ENCODE measurements around the gene C2CD4C.
"Not testable (repeated sequence)": the region's sequence is repeated elsewhere in the genome, so short reads cannot be mapped to it uniquely, and the experiment has no call there.

Gene C2CD4C, protein sequence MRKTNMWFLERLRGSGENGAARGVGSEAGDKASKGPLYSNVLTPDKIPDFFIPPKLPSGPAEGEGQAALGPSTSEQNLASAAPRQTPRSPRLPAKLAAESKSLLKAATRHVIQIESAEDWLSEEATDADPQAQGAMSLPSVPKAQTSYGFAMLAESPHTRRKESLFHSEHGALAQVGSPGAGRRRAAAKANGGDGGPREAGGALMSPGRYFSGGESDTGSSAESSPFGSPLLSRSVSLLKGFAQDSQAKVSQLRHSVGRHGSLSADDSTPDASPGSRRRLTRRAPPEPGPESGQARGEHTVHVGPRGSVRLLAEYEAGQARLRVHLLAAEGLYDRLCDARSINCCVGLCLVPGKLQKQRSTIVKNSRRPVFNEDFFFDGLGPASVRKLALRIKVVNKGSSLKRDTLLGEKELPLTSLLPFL

DNA sequence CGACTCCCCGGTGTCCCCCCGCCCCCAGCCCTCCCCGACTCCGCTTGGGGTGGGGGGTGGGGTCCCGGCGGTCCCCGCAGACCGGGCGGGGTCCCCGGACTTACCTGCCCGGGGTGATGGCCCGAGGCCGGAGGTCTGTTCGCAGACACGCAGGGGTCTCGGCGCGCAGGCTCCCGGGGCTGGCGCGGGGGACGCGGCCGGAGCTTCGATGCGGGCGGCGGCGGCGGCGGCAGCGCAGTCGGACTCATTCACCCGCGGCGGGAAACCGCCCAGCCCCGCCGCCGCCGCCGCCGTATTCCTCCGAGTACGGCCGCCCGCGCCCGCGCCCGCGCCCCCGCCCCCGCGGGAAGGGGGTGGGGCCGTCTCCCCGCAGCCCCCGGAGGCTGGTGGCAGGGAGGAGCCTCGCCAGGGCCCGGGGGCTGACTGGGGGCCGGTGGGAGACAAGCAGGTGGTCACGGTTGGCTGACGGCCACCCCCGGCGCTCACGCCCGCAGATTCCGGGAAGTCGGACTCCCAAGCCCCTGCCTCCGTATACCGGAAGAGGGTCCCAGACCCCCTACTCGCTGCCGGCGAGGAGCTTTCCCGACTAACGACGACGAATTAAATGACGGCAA lies at the start of gene C2CD4C:
C2CD4C (minus strand) TSS at position 246 of the 614 bp plus-strand sequence. CDS start 786 bp downstream, outside the sequence.
- Histone ChIP-seq H4K20me1 (peaks cover 0 to 33% (median 0%) of the 10 kb centered on the region in 11 experiments; a peak in 5 of 22 replicates), H3K9ac (peak within 1 kb of the TSS; percentile 25 to 66 (median 61); a peak in 19 of 22 replicates), H3K4me1 (peaks cover 10 to 46% (median 36%) of the 10 kb centered on the region in 10 experiments; a peak in 18 of 20 replicates), H3K27ac (no peak within 1 kb of the TSS), H3K4me2 (peak within 1 kb of the TSS; percentile 91 to 100 (median 98)), H3K36me3 (no peaks in the 10 kb centered on the region), H3K9me3 (replicated peaks in 1 of 11) (no peaks in the 10 kb centered on the region), H3K4me3 (peak within 1 kb of the TSS; percentile 57 to 72 (median 63)), H3K27me3 (peaks cover 0 to 48% (median 17%) of the 10 kb centered on the region in 11 experiments; a peak in 15 of 22 replicates)
- TF ChIP-seq Cebpa-rat (IDR thresholded peaks at IDR 0.05): no peak

DNA sequence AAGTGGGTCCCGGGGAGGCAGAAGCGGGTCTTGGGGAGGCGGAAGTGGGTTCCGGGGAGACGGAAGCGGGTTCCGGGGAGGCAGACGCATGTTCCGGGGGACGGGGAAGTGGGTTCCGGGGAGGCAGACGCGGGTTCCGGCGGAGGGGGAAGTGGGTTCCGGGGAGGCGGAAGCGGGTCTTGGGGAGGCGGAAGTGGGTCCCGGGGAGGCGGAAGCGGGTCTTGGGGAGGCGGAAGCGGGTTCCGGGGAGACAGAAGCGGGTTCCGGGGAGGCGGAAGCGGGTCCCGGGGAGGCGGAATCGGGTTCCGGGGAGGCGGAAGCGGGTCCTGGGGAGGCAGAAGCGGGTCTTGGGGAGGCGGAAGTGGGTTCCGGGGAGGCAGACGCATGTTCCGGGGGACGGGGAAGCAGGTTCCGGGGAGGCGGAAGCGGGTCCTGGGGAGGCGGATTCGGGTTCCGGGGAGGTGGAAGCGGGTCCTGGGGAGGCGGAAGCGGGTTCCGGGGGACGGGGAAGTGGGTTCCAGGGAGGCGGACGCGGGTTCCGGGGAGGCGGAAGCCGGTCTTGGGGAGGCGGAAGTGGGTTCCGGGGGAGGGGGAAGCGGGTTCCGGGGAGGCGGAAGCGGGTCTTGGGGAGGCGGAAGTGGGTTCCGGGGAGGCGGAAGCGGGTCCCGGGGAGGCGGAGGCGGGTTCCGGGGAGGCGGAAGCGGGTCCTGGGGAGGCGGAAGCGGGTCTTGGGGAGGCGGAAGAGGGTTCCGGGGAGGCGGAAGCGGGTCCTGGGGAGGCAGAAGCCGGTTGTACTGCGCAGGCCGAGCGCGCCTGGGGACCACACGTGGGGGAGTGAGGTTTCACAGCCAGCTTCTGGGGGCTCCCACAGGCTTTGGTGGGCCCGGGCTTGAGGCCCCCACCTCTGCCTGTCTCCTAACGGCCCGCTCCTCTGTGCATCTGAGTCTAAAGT lies 49.4 kb upstream of the C2CD4C start:
- Histone ChIP-seq H3K4me1 (no peaks in the 10 kb centered on the region), H3K36me3 (no peaks in the 10 kb centered on the region), H3K4me2 (no peak overlapping the region), H3K4me3 (no peak overlapping the region), H3K27me3 (no peaks in the 10 kb centered on the region), H3K9me3 (replicated peaks in 1 of 11) (peaks cover 24 to 58% (median 34%) of the 10 kb centered on the region in 11 experiments), H3K27ac (no peak overlapping the region), H4K20me1 (no peaks in the 10 kb centered on the region), H3K9ac (no peak overlapping the region)
- no peak for TF ChIP-seq Cebpa-rat (IDR thresholded peaks at IDR 0.05)

DNA sequence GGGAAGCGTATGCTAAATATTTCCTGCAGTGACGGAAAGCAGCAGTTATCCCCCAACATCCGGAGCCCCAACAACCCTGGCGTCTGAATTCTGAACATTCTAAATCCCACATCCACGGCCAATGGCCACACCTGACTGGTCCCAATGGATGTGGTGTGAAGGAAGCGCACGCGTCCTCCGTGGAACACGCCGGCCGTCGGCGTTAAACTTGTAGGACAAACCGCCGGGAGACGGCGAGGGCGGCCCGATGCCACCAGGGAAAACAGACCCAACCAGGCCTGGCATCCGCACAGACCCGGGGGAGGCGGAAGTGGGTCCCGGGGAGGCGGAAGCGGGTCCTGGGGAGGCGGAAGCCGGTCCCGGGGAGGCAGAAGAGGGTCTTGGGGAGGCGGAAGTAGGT lies 48.7 kb upstream of the C2CD4C start:
- no peak overlapping the region for H3K4me3 ChIP-seq
- no peak overlapping the region for H3K9ac ChIP-seq
- H3K27me3 ChIP-seq: no peaks in the 10 kb centered on the region
- H3K4me2 ChIP-seq: no peak overlapping the region
- H4K20me1 ChIP-seq: no peaks in the 10 kb centered on the region
- no peak overlapping the region for H3K27ac ChIP-seq
- peaks cover 30 to 64% (median 38%) of the 10 kb centered on the region in 11 experiments for H3K9me3 ChIP-seq (replicated peaks in 1 of 11)
- no peaks in the 10 kb centered on the region for H3K4me1 ChIP-seq
- H3K36me3 ChIP-seq: no peaks in the 10 kb centered on the region
- TF ChIP-seq Cebpa-rat (IDR thresholded peaks at IDR 0.05): no peak

DNA sequence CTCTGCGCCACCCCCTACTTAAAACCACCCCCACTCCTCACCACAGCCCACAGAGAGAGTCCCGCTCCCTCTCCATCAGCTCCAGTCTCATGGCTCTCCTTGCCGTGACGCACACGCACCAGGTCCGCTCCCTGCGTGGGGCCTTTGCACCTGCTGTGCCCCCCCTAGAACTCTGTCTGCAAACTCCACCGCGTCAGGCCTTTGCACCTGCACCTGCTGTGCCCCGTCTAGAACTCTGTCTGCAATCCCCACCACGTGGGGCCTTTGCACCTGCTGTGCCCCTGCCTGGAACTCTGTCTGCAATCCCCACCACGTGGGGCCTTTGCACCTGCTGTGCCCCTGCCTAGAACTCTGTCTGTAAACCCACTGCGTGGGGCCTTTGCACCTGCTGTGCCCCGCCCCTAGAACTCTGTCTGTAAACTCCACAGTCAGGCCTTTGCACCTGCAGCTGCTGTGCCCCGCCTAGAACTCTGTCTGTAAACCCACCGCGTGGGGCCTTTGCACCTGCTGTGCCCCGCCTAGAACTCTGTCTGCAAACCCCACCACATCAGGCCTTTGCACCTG lies 47.7 kb upstream of the C2CD4C start:
- Histone ChIP-seq H3K4me2 (no peak overlapping the region), H3K4me3 (no peak overlapping the region), H3K4me1 (no peaks in the 10 kb centered on the region), H3K9me3 (replicated peaks in 1 of 11) (peaks cover 36 to 67% (median 45%) of the 10 kb centered on the region in 11 experiments), H3K27ac (no peak overlapping the region), H4K20me1 (no peaks in the 10 kb centered on the region), H3K9ac (no peak overlapping the region), H3K27me3 (no peaks in the 10 kb centered on the region), H3K36me3 (no peaks in the 10 kb centered on the region)
- TF ChIP-seq Cebpa-rat (IDR thresholded peaks at IDR 0.05): no peak

DNA sequence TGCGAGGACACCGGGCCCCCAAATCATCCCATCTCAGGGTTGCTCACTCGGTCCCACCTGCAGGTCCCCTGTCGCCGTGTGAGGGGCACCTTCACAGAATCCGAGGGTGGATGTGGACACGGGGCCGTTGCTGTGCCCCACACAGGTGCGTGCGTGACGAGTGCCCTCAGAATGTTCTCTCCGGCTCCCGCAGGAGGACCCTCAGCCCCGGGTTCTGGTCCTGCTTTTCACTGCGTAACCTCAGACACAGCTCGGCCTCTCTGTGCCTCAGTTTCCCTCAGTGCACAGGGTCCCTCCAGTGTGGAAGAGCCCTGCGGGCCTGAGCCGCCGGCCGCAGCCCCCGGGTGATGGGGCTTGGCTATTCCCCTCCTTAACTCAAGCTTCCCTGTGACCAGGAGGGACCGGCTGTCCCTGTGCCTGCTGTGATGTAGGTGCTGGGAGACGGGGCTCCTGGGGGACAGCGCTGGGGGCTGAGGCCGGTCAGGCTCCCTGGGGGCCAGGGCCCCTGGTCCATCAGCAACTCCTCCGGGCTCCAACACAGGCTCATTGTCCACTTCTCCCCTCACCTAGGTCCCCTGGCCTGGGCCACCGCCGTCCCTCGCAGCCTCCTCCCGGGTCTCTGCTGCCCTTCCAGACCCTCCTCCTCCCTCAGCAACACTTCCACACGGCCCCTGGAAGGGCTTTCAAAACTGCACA lies 47.1 kb upstream of the C2CD4C start:
- no peak overlapping the region for H3K4me2 ChIP-seq
- no peaks in the 10 kb centered on the region for H4K20me1 ChIP-seq
- TF ChIP-seq Cebpa-rat (IDR thresholded peaks at IDR 0.05): no peak
- no peak overlapping the region for H3K27ac ChIP-seq
- peaks cover 42 to 73% (median 51%) of the 10 kb centered on the region in 11 experiments for H3K9me3 ChIP-seq (replicated peaks in 1 of 11)
- H3K36me3 ChIP-seq: no peaks in the 10 kb centered on the region
- no peak overlapping the region for H3K4me3 ChIP-seq
- no peaks in the 10 kb centered on the region for H3K4me1 ChIP-seq
- H3K27me3 ChIP-seq: no peaks in the 10 kb centered on the region
- H3K9ac ChIP-seq: no peak overlapping the region

DNA sequence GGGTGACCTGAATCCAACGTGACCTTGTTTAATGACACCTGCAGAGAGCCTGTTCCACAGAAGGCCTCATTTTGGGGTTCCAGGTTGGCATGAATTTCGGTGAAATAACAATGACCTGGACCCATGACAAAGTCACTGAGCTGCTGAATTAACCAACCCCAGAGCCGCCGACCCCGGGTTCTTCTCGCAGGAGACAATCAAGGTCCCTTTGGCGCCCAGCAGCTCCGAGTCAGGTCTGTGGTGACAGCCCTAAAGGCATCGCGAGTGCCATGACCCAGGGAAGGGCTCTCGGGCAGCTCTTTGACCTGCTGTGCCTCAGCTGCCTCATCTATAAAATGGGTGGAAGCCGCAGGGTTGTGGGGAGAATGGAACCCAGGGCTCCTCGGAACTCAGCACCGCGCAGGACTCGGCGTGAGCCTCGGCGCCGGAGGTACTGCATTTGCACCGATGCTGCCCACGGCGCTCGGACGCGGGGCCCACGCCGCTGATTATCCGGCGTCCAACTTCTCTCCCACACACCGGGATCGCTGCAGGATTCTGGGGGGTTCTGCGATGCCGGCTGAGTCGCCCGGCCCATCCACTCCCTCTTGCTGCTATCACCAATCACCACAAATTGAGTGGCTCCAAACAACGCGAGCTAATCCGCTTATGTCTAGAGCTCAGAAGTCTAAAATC lies 46.2 kb upstream of the C2CD4C start:
- TF ChIP-seq Cebpa-rat (IDR thresholded peaks at IDR 0.05): no peak
- H3K9ac ChIP-seq: no peak overlapping the region

DNA sequence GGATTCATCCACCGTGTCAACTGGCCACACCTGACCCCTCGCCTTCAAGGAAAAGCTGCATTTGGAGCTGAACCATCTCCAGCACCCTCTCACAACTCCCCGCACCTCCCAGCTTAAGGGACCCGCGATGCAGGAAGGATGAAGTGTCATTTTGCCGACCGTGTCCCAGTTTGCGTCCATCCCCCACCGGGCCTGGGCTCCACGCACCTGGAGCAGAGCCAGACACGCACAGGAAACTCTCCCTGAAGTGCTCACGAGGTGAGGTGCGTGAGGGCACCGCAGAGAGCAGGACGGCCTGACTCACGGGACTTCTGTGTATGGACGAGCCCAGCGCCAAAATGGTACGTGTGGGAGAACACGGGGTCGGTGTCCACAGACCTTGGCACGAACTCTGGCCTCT lies 44.7 kb upstream of the C2CD4C start:
- Histone ChIP-seq H3K4me2 (no peak overlapping the region), H3K4me3 (no peak overlapping the region)
- no peak for TF ChIP-seq Cebpa-rat (IDR thresholded peaks at IDR 0.05)

More for the DNA sequence above, 46.2 kb upstream of the C2CD4C start:
- Histone ChIP-seq H3K27ac (no peak overlapping the region), H3K36me3 (no peaks in the 10 kb centered on the region), H3K9me3 (replicated peaks in 1 of 11) (peaks cover 50 to 81% (median 60%) of the 10 kb centered on the region in 11 experiments), H3K27me3 (no peaks in the 10 kb centered on the region), H3K4me2 (no peak overlapping the region), H4K20me1 (no peaks in the 10 kb centered on the region), H3K4me1 (no peaks in the 10 kb centered on the region), H3K4me3 (no peak overlapping the region)

DNA sequence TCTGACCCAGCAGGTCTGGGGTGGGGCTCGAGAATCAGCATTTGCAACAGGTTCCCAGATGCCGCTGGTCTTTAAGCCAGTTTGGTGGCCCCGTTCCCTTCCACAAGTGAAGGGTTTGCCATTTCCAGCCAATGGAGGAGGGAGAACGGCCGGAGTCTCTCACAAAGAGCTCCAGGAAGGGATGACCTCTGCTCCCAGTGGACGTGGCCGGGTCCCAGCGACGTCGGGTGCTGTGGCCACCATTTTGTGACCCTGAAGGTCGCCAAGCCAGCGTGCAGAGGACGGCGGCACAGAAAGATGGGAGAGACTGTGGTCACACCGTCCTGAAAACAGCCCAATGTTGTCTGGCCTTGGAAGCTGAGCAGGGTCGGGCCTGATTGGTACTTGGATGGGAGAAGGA lies 43.9 kb upstream of the C2CD4C start:
- no peak overlapping the region for H3K4me3 ChIP-seq
- no peak overlapping the region for H3K4me2 ChIP-seq
- no peak overlapping the region for H3K27ac ChIP-seq
- H4K20me1 ChIP-seq: no peaks in the 10 kb centered on the region
- H3K9ac ChIP-seq: no peak overlapping the region
- H3K9me3 ChIP-seq (replicated peaks in 1 of 11): peaks cover 29 to 63% (median 43%) of the 10 kb centered on the region in 11 experiments
- H3K27me3 ChIP-seq: peaks cover 0 to 5% (median 0%) of the 10 kb centered on the region in 11 experiments; a peak in 1 of 22 replicates
- no peaks in the 10 kb centered on the region for H3K36me3 ChIP-seq
- H3K4me1 ChIP-seq: peaks cover 0 to 8% (median 6%) of the 10 kb centered on the region in 10 experiments; a peak in 8 of 20 replicates
- TF ChIP-seq Cebpa-rat (IDR thresholded peaks at IDR 0.05): no peak

More for the DNA sequence above, 44.7 kb upstream of the C2CD4C start:
- no peaks in the 10 kb centered on the region for H3K4me1 ChIP-seq
- H3K27ac ChIP-seq: no peak overlapping the region
- H3K27me3 ChIP-seq: no peaks in the 10 kb centered on the region
- peaks cover 37 to 71% (median 51%) of the 10 kb centered on the region in 11 experiments for H3K9me3 ChIP-seq (replicated peaks in 1 of 11)
- H3K36me3 ChIP-seq: no peaks in the 10 kb centered on the region
- H4K20me1 ChIP-seq: no peaks in the 10 kb centered on the region
- no peak overlapping the region for H3K9ac ChIP-seq

DNA sequence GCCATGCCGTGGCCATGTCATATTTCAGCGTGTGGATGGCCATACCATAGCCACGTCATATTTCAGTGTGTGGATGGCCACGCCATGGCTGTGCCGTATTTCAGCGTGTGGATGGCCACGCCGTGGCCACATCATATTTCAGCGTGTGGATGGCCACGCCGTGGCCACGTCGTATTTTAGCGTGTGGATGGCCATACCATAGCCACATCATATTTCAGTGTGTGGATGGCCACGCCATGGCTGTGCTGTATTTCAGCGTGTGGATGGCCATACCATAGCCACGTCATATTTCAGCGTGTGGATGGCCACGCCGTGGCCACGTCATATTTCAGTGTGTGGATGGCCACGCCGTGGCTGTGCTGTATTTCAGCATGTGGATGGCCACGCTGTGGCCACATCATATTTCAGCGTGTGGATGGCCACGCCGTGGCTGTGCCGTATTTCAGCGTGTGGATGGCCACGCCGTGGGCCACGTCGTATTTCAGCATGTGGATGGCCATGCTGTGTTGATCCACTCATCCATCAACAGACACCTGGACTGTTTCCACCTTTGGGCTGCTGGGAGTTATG lies 42.0 kb upstream of the C2CD4C start:
- H3K9ac ChIP-seq, H4K20me1 ChIP-seq, H3K4me2 ChIP-seq, H3K4me1 ChIP-seq, H3K36me3 ChIP-seq, H3K4me3 ChIP-seq, H3K27ac ChIP-seq, H3K27me3 ChIP-seq: not testable (repeated sequence)
- H3K9me3 ChIP-seq (replicated peaks in 1 of 11): peaks cover 27 to 46% (median 40%) of the 10 kb centered on the region in 11 experiments

Data from BLaER1 treated with 17β-estradiol and CSF1 and Interleukin-3, amounts not matched to agents 10 nM and 100 nM (cell line).